Sigmoid colon (tissue), 4 donors: ENCODE measurements around the gene SMOC2.

ENCODE experiments used
- CTCF ChIP-seq, 4 experiments: fragments of 450-650 bp in 3 of 4; fragments of 200-600 bp in 1 of 4; IDR thresholded peaks; one replicate each; pipeline ENCODE4 v1.5.1; 2016 to 2019; ENCODE audit warnings: antibody characterized with exemption in 4 of 4, mild to moderate bottlenecking in 3 of 4, moderate library complexity in 2 of 4
- EP300 ChIP-seq, 4 donors: sonication (generic); formaldehyde crosslinking; IDR thresholded peaks; one replicate each; pipeline ENCODE4 v1.6.1; 2017; ENCODE audit warnings: antibody characterized with exemption in 4 of 4
- POLR2A ChIP-seq, 2 donors: fragments of 450-650 bp; IDR thresholded peaks; one replicate each; pipeline ENCODE4 v1.6.1; 2016; ENCODE audit warnings: antibody characterized with exemption in 2 of 2, mild to moderate bottlenecking in 2 of 2, moderate library complexity in 2 of 2
- POLR2AphosphoS5 ChIP-seq, 4 donors: sonication (generic); formaldehyde crosslinking; IDR thresholded peaks; one replicate each; pipeline ENCODE4 v1.6.1; 2017; ENCODE audit warnings: antibody characterized with exemption in 4 of 4

- TF ChIP-seq CTCF (IDR thresholded peaks at IDR 0.05) (no peak), POLR2A (IDR thresholded peaks at IDR 0.05) (no peak), POLR2AphosphoS5 (IDR thresholded peaks at IDR 0.05) (no peak), EP300 (IDR thresholded peaks at IDR 0.05) (no peak)
Observed at GRCh38 chr6:168517742-168518347, 76.9 kb downstream of the SMOC2 start.
